ENCODE results near the gene SPDYE17. TPM values are rescaled to one million over a fixed set of nuclear protein-coding genes. Genes with fewer than 3 reads are reported as not detected.

Gene SPDYE17
- total RNA-seq, 4 donors from 2014 or later = not detected

Small RNA genes within 50 kb of the gene (small RNA-seq; reads per million reads assigned to genes)
- 0 reads per million in 4 donors for gene RF00019

Other genes starting within 250 kb of the SPDYE17 start
- gene SPDYE18, start 30.2 kb upstream of the SPDYE17 start, total RNA-seq = not detected
- 10 to 100 TPM in 1 of 4 donors, 1 to 10 TPM in 3; 4.6 to 25.0 (median 7.6) TPM for gene CCDC146, start 90.3 kb upstream of the SPDYE17 start, total RNA-seq
- gene FGL2, start 167.5 kb upstream of the SPDYE17 start, total RNA-seq = 10 to 100 TPM in 2 of 4 donors, 1 to 10 TPM in 2; 1.4 to 23.3 (median 9.2) TPM

Data from esophagus squamous epithelium (tissue), 4 donors.